ENCODE measurements around the gene NCF4.

NCF4 gene

GRCh38 chr22:36924151-36924698 is 63.4 kb downstream of the NCF4 start:
- Histone ChIP-seq H3K27me3 (ENCODE audit: control insufficient read depth in 5 of 5, insufficient read depth in 4 of 5, low read length in 5 of 5) (peaks cover 13 to 37% (median 31%) of the 10 kb centered on the region in 5 donors), H3K9me3 (ENCODE audit: control insufficient read depth in 5 of 5, low read length in 5 of 5) (no peaks in the 10 kb centered on the region), H3K36me3 (ENCODE audit: control insufficient read depth in 5 of 5, insufficient read depth in 5 of 5, low read length in 5 of 5) (peaks cover 0 to 36% (median 5%) of the 10 kb centered on the region in 5 donors), H3K9ac (ENCODE audit: low read length in 5 of 5) (no peak overlapping the region), H3K4me1 (ENCODE audit: control insufficient read depth in 5 of 5, insufficient read depth in 5 of 5, low read length in 5 of 5) (peaks cover 0 to 16% (median 6%) of the 10 kb centered on the region in 5 donors), H3K27ac (ENCODE audit: low read depth, low read length) (no peak overlapping the region), H3K4me3 (ENCODE audit: low read depth in 1 of 5, low read length in 5 of 5) (no peak overlapping the region)

DNA sequence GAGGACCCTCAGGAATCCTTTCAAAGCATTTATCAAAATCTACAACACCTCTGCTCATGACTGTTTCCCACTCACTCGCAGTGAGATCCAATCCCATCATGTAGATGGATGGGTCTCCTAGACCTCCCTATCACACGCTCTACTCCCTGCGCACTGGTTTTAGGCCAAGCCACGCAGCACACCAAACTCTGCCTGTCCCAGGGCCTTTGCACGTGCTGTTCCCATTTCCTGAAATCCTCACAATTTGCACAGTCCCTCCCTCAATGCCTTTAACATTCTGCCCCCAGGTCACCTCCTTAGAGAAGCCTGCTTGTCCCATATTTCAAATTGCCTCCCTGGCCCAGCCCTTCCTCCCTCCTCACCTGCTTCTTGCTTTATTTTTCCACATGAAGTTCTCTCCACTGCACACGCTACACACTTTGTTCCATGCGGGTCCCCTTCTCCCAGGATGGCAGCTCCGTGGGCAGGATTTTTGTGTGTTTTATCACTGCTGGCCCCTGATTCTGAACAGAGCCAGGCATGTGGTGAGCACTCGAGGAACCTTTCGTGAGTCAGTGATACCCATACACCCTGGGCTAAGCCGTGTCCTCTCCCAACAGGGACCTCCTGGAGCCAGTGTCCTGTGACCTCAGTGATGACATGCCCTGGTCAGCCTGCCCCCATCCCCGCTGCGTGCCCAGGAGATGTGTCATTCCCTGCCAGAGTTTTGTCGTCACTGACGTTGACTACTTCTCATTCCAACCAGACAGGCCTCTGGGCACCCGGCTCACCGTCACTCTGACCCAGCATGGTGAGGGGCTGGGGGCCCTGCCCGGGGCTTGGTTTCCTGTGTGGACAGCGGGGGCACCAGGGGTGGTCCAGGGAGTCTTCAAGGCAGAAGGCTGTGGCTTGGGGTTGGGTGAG is 64.8 kb downstream of the NCF4 start:
- Histone ChIP-seq H3K4me1 (ENCODE audit: control insufficient read depth in 5 of 5, insufficient read depth in 5 of 5, low read length in 5 of 5) (peaks cover 0 to 16% (median 6%) of the 10 kb centered on the region in 5 donors), H3K27ac (ENCODE audit: low read depth, low read length) (no peak overlapping the region), H3K9me3 (ENCODE audit: control insufficient read depth in 5 of 5, low read length in 5 of 5) (no peaks in the 10 kb centered on the region), H3K27me3 (ENCODE audit: control insufficient read depth in 5 of 5, insufficient read depth in 4 of 5, low read length in 5 of 5) (peaks cover 13 to 38% (median 31%) of the 10 kb centered on the region in 5 donors), H3K36me3 (ENCODE audit: control insufficient read depth in 5 of 5, insufficient read depth in 5 of 5, low read length in 5 of 5) (peaks cover 0 to 50% (median 5%) of the 10 kb centered on the region in 5 donors), H3K9ac (ENCODE audit: low read length in 5 of 5) (peak overlapping the region in 1 of 5 donors; percentile 9), H3K4me3 (ENCODE audit: low read depth in 1 of 5, low read length in 5 of 5) (no peak overlapping the region)

- Histone ChIP-seq H3K27ac (ENCODE audit: low read depth, low read length) (no peak overlapping the region), H3K27me3 (ENCODE audit: control insufficient read depth in 5 of 5, insufficient read depth in 4 of 5, low read length in 5 of 5) (peaks cover 13 to 38% (median 31%) of the 10 kb centered on the region in 5 donors), H3K4me1 (ENCODE audit: control insufficient read depth in 5 of 5, insufficient read depth in 5 of 5, low read length in 5 of 5) (peaks cover 0 to 10% (median 6%) of the 10 kb centered on the region in 5 donors), H3K36me3 (ENCODE audit: control insufficient read depth in 5 of 5, insufficient read depth in 5 of 5, low read length in 5 of 5) (peaks cover 0 to 51% (median 5%) of the 10 kb centered on the region in 5 donors), H3K9ac (ENCODE audit: low read length in 5 of 5) (no peak overlapping the region), H3K4me3 (ENCODE audit: low read depth in 1 of 5, low read length in 5 of 5) (no peak overlapping the region), H3K9me3 (ENCODE audit: control insufficient read depth in 5 of 5, low read length in 5 of 5) (no peaks in the 10 kb centered on the region)
These were observed 65.5 kb downstream of the NCF4 start for GRCh38 chr22:36926309-36926708.

DNA sequence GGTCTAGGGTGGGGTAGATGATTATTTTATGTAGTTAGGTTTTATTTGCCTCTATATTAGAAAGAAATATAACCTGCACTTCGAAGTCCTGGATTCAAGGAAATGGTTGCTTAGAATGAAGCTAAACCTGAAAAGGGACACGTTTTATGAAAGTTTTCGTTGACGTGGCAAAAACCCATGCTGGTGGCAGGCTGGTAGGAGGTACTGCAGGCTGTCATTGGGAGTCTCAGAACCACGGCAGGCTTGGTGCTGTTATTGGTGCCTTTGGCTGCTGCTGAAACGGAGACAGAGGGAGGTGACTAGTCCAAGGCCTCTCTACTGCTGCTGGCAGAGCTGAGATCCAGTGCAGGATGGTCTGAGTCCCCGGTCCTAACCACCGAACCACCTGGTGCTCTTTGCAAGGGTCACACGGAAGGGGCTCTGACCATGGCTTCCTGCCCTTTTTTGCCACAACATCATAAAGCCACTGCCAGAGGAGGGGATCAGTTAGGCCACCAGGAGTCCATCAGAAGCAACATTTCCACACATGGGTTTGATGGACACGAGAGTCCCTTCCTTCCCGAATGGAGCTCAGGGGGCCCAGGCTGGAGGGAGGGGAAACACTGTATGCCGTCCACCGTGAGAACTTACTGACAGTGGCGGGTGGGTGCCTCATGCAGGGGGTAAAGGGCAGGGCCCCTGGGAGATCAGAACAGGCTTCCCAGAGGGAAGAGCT is 66.1 kb downstream of the NCF4 start:
- H3K36me3 ChIP-seq (ENCODE audit: control insufficient read depth in 5 of 5, insufficient read depth in 5 of 5, low read length in 5 of 5) = peaks cover 0 to 51% (median 5%) of the 10 kb centered on the region in 5 donors
- H3K9ac ChIP-seq (ENCODE audit: low read length in 5 of 5) = no peak overlapping the region
- H3K4me3 ChIP-seq (ENCODE audit: low read depth in 1 of 5, low read length in 5 of 5) = no peak overlapping the region
- H3K9me3 ChIP-seq (ENCODE audit: control insufficient read depth in 5 of 5, low read length in 5 of 5) = no peaks in the 10 kb centered on the region
- no peak overlapping the region for H3K27ac ChIP-seq (ENCODE audit: low read depth, low read length)
- H3K4me1 ChIP-seq (ENCODE audit: control insufficient read depth in 5 of 5, insufficient read depth in 5 of 5, low read length in 5 of 5) = peaks cover 0 to 5% (median 3%) of the 10 kb centered on the region in 5 donors
- H3K27me3 ChIP-seq (ENCODE audit: control insufficient read depth in 5 of 5, insufficient read depth in 4 of 5, low read length in 5 of 5) = peaks cover 13 to 34% (median 27%) of the 10 kb centered on the region in 5 donors

Data from subcutaneous abdominal adipose tissue (tissue), 5 donors.